Measurements from ENCODE around the gene NFYC.
"Not testable (repeated sequence)": the region's sequence is repeated elsewhere in the genome, so short reads cannot be mapped to it uniquely, and the experiment has no call there.

The NFYC gene

DNA sequence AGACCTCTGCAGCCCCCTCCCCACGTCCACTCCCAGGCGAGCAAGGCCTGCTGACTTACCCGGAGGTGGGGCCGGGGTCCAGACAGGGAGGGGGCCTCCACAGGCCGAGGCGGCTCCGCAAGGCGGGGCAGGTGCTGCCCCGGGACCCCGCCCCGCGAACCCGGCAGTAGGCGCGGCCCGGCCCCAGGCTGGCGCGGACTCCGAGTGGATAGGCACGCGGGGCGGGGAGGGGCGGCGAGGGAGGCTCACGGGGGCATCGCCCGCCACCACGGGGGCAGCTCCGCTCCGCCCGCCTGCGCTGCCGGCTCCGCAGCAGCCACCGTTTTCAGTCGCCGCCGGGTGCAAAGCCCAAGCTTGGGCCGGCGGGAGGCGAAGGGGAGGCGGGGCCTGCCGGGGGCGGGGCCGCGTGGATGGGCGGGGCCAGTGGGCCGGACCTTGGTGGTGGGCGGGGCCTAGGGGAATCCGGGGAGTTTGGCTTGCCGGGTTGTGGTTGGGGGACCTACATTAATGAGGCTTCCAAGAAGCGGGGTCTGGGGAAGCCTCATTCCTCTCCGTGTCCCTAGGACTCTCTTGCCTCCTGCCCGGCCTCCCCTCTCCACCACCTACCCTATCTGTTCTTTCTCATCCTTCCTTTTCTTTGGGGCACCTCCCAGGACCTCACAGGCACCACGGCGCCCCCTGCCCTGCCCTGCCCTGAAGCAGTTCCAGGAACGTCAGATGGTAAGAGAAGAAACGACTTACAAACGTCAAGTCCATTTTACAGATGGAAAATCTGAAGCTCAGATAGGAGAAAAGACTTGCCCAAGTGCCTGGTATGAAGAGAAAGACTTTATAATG, 26.0 kb upstream of the NFYC start, which contains the start of gene RIMS3:
Gene RIMS3 (minus strand): TSS at position 348 of the 837 bp plus-strand sequence. CDS start 23,757 bp downstream, outside the sequence.
- peak; percentile 82 for DNase-seq

DNA sequence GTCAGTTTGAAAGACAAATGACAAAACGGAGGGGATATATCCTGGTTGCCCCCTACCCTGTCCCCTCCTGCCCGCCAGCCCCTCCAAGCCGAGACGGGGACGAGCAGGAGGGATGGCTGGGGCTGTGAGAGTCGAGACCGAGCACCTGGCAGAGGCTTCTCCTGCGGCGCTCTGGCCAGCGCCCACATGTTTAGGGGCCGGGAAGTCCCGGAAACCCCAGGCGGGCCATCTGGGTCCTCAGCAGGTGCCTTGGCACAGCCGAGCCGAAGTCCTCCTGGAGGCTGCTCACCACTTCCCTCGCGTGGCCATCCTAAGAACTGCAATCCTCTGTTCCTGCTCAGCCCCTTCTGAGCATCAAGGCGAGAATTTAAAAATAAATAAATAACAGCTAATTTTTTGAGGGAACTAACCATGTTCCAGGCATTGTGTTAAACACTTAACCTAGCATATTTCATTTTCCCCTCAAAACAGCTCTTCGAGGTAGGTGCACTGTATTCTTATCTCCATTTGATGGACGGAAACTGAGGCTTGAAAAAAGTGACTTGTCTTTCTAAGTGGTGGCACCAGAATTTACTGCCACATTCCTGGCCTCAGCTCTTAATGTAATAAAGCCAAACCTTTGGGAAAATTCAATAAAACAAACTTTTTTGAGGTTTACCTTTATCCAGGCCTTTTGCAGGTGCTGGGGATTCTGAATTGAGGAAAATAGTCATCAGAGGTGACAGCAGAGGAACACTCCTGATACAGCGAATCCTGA, 22.6 kb upstream of the NFYC start:
- peak; percentile 84 for DNase-seq

DNA sequence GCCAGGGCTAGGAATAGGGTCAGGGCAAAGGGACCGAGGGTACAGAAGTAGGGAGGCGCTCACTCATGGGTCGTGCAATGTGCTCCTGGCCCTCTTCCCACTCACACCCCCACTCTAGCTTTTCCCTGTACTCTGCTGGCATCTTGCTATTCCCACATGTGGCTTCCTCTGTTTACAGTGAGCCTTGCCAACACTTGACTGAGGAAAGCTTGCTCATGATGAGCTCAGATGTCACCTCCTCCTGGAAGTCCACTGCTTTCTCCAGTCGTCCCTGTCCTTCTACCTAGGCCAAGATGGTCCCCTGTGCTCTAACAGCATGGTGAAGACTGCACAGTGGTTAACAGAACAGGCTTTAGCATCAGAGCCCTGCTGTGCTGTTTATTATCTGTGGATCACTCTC, 18.1 kb upstream of the NFYC start:
- no peak for DNase-seq

DNA sequence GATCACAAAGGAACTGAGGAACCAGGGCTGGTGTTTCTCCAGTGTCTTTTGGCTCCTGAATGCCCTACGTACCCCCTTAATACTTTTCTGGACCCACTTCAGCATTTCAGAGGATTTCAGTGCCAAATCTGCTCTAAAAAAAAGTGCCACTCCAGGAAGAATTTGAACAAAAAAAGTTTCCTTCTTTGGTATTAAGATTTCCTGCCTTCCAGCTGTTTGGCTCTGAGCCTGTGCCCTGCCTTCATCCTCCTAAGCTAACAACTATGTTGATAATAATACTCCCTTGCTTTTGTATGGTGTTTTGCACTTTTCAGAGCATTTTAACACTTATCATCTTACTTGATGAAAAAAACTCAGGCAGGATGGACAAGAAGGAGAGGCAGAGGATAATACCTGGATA, 15.0 kb upstream of the NFYC start:
- DNase-seq: no peak

DNA sequence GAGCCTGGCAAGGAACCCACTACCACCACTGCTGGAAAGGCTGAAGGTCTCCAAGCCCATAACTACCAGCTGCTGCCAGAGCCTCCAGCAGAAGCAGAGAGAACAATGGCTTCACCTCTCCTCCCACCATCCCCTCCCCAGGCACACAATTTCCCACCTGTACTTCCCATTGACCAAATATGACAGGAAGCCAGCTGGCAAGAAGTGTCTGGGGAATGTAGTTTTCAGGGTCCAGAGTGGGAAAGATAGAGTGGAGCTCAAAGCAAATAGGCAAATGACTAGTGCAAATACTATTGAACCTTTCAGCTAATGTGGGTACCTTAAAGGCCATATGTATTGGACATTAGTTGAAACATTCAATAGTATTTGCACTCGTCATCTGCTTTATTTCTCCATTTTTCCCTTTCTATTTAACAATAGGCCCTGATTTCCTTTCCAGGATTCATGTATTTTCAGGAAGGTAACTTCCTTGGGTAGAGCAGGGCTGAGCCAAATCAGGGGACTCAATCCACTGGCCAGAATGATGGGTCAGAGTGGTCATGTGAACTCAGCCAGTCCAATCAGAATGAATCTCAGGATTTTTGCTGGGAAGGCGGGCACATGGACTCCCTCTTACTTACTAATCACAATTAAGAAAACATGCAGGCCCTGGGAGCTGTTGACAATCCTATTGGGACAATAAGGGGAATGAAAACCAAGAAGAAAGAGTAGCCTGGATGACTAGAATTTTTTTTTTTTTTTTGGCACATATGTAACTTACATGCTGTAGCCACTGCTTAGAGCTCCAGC, 12.1 kb upstream of the NFYC start:
- no peak for DNase-seq

DNA sequence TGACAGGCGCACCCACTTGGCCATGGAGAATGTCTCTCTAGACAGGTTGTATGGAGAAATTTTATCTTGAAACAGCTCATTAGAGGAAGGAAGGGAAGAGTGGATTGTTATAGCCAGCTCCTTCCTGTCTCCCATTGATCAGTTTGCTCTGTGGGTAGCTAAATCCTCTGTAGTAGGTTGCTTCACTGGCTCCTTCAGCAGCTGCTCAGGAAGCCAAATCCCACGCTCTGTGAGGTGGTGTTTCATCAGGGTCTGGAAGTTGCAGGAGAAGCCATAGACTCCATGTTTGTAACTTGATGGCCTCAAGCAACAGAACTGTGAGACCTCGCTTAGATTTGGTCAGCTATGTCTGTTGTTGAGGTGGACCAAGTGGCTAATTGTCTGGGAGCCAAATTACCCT, 6.8 kb upstream of the NFYC start:
- DNase-seq: no peak

DNA sequence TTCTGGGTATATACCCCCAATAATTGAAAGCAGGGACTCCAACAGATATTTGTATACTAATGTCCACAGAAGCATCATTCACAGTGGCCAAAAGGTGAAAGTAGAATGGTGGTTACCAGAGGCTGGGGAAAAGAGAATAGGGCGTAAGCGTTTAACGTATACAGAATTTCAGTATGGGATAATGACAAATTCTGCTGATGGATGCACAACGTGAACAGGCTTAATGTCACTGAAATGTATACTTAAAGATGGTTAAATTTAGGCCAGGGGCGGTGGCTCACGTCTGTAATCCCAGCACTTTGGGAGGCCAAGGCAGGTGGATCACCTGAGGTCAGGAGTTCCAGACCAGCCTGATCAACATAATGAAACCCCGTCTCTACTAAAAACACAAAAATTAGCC, 4.4 kb upstream of the NFYC start:
- no peak for DNase-seq

DNA sequence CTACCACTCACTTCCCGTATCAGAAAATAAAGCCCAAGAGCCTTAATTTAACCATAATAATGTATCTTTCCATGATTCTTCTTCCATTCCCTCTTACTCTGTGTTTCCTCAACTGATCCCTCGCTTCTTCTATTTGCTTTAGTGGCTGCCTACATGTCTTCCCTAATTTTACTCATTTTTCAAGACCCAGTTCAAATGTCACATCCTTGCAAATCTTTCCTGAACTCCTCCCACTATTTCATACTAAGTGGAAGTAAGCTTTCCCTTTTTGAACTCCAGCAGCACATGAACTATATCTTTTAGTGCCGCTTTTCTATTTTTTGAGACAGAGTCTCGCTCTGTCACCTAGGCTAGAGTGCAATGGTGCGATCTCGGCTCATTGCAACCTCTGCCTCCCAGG, 3.8 kb upstream of the NFYC start:
- DNase-seq: no peak

DNA sequence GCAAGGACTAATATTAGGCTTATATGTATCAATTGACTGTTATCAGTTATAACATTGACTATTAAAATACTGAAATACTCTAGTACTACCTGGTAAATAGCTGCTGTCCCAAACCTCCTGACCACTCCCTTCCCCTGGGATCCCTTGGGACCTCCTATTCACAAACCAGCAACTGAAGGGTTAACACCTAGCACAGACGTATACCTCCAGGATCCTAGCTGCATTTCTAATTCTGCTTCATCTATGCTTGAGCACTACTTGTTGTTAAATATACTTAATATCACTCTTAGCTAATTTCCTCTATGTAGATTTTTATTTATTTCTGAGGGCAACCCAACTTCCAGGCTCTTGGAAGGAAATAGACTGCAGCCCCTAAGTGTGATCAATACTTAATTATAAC, 1.8 kb upstream of the NFYC start:
- DNase-seq: no peak

DNA sequence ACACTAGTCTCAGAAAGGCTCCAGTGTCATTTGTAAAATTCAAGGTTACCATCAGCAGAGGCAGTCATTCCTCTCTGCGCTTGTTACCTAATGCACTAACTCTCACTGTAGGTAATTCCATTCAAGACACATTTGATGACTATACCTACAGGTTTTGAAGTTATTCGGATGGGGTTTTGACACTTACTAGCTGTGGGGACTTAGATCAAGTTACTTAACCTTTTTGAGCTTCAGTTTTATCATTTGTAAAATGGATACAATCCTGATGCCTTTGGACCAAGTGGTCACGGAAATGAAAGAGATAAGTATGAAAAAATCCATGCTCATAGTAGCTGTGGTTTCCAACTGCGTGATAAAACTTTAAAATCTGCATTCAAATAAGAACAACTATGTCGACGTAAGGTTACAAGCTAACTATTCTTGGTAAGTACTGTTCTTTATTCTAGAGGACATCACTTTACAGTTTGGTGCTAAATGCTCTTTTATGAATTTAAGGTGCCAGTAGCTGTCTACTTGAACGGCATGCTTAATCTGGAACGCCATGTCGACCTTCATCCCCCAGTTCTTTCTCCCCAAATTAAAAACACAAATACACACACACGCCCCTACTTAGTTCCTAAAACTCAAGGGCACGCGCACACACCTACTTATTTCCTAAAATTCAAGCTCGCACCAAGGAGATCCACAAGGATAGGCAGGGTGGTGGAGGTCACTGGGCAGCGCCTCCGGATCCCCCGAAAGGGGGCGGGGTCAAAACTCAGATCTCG, 550 bp upstream of the NFYC start:
- DNase-seq: no peak

DNA sequence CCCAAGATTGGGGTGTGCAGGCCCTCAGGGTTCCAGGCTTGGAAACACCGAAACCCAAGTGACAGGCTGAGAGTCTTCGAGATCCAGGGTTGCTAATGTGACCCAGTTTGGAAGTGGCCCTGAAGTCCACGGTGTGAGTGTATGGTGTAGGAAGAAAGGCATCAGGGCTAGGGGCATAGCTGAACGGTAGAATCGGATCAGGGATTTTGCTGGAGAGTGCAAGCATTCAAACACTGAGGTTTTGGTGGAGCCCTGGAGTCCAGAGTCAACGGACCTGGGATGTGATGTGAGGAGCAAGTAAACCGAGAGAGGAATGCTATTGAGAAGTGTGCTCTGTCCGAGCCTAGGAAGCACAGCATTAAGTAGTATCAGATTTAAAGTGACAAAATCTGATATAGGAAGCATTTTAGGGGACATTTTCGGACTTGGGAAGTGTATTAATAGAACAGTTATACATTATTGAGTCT, 958 bp downstream of the NFYC start:
- no peak for DNase-seq

DNA sequence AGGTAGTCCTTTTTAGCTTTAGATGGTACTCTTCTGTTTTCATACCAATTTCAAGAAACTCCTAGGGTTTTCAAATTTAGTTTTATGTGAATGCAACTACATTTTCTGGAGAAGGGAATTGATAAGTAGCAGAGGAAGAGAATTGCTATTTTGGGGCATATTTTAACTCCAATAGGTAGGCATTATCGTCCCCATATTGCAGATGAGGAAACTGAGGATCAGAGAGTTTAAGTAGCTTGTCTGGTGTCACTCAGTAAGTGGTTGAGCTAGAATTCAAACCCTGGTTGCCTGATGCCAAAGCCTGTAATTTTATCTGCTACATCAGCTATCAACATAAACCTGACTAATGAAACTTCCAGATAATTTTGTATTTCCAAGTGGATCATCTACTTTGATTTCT, 1.9 kb downstream of the NFYC start:
- DNase-seq: no peak

DNA sequence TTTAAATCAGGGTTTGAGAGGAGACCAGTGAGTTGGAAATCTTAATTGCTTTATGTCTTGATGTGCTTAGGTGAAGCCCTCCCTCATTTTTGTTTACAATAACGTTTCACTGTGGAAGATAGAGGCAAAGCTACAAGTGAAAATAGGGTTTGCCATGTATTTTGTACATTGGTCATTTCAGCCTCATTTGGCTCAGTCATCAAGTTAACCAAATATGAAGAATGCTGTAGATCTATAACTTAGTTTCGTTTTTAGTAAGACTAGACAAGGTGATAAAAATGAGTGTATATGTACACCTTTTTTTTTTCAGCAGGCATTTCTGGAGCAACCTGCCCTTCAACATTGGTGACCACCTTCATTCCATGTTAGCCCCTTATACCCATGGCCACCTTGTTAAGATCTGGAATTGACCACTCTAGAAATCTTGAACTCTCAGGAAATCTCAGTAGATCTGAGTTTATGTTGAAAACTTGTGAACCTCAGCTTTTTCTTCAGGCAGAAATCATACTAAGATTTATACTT, 2.9 kb downstream of the NFYC start:
- no peak for DNase-seq

DNA sequence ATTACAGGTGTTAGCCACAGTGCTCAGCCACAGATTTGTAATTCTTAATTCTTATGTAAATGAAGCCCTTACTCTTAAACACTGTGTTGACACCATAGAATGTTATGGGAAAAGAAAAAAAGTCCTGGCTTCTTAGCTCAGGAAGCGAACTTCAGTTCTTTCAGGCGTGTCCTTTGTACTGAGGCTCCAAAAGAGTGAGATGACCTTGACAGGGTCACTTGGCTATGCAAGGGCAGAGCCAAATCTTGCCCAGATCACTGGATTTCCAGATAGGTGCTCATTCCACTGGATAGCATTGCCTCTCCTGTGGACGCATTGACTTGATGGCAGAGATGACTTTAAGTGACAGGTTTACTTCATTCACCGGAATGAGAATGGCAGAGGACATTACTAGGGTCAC, 4.8 kb downstream of the NFYC start:
- no peak for DNase-seq

DNA sequence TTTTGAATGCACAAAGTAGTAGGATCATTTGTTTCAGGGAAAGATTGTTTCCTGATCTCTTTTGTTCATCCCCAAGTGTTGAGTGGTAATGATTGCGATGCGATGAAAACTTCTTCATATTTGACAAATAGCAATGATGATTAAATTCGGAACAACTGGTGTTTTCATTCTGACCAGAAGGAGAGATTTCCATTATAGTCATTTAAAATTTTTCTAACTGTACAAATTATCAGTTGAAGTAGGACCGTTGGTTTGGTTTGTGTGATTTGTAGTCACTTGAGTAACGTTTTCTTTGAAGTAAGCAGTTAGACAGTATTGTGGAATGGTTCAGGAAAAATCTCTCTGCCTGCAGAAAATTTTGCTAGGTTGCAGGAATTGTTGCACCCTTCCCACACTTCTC, 5.9 kb downstream of the NFYC start:
- DNase-seq: no peak

DNA sequence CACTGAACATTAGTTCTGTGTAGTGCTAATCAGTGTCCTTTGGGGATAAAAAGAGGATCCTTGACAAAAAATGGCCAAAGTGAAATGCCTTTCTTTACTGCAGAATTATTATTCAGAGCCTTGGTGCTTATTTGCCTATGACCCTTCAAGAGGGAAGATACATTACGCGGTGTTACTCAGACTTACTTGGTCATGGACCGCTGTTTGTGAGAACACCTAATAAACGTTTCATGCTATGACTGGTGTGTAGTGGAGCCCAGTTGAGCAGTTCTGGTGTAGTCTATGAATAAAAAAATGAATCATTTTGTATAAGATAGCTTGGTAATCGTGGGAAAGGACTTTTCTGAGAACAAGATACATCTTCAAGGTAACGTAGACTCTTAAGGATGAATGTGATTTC, 8.3 kb downstream of the NFYC start:
- no peak for DNase-seq

DNA sequence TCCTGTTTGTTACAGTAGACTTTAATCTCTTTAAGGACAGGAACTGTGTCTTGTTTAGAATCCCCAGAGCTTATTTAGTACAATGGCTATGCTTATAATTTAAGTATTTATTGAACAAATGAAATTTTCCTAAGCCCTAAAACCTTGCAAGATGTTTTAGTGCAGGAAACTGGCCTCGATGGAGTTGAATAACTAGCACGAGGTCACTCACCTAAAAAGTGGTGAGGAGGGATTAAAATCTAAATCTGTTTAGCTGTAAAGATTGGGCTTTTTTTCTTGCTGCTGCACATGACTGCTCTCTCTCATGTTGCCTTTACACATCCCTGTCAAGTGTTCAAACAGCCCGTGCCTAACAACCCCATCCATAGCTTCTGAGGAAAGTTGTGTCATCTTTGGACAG, 10.2 kb downstream of the NFYC start:
- DNase-seq: no peak

DNA sequence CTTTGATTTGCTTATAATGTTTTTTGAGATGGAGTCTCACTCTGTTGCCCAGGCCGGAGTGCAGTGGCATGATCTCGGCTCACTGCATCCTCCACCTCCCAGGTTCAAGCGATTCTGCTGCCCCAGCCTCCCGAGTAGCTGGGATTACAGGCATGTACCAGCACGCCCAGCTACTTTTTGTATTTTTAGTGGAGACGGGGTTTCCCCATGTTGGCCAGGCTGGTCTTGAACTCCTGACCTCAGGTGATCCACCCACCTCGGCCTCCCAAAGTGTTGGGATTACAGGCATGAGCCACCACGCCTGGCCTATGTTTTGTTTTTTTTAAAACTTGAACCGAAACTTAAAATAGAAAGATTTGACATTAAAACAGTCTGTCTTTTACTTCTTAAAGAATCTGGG, 11.3 kb downstream of the NFYC start:
- DNase-seq: not testable (repeated sequence)

DNA sequence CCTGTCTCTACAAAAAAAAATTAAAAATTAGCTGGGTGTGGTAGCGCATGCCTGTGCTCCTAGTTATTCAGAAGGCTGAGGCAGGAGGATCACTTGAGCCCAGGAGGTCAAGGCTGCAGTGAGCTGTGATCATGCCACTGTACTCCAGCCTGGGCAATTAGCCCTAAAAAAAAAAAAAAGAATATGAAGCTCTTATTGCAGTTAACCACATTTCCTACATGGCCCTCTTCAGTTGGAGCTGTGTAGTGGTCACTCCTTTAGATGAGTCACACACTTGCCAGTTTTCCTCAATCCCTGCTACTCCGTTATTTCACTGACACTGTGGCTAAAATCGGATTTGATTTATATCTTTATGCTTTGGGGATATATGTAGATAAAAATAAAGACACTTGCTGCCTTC, 11.8 kb downstream of the NFYC start:
- DNase-seq: no peak

DNA sequence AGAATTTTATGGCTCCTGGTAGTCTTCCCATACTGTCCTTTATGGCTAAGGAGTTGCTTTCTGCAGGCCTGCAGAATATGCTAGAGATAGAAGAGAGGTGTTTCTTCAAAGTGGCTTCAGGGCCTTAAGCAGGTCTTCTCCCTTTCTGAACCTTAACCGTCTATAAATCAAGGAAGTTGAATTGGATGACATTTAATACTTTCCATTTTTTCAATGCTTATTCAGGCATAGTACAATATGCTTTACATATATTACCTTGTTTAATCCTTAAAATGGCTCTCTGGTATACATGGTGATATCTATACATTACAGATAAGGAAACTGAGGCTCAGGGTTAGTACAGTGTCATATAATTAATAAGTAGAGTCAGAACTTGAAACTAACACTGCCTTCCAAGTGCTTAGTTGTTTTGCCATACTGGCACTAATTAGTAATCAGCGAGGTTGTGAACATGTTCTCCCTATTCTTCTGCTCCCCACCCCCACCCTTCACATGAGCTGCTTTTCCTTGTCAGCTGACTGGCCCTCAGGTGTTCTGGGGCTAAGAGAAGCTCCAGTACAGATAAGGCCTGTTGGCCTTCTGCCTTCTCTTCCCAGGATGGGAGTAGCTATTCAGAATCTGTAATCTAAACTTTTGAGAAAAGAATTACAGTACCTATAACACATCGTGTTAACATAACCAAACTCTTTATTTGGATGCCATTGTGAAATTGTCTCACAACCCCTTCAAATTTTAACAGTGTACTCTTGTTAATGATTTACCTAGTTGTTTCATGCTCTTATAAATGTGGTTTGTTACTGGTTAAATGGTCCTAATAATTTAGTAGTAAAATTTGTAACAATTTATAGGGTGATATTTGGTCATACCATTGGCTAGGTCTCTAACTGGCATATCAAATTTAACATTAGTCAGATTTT, 13.6 kb downstream of the NFYC start:
- DNase-seq: no peak

DNA sequence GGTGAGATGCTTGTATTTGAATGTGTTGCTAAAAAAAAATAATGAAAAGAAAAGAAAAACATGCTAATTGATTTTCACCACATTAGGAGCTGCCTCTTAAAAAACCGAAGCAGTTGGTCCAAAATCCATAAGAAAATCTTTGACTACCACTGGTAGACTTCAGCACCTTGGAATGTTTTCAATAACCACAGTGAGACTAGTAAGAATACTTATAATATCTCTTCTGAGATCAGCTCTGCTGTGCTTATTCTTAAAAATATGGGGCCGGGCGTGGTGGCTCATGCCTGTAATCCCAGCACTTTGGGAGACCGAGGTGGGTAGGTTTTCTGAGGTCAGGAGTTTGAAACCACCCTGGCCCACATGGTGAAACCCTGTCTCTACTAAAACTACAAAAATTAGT, 15.1 kb downstream of the NFYC start:
- DNase-seq: no peak
